HG02623 (cell line): Measurements from ENCODE around the gene C2orf78.
"Not testable (repeated sequence)": the region's sequence is repeated elsewhere in the genome, so short reads cannot be mapped to it uniquely, and the experiment has no call there.

ENCODE experiments used
- ATAC-seq: cut with Tn5 transposase; IDR thresholded peaks from one replicate; pipeline ENCODE4 v1.9.1; 2021; ENCODE audit warnings: moderate library complexity; ENCODE audit not compliant: unreplicated experiment

Gene C2orf78

GRCh38 chr2:73783883-73784282, at the start of gene C2orf78:
C2orf78 (plus strand) TSS chr2:73784183; CDS start chr2:73784310, 127 bp downstream.
- not testable (repeated sequence) for ATAC-seq

- peak; percentile 2 for ATAC-seq
Measured at GRCh38 chr2:73736378-73736777, 47.6 kb upstream of the C2orf78 start.

- ATAC-seq = peak; percentile 97
Measured at GRCh38 chr2:73736855-73737779, 46.9 kb upstream of the C2orf78 start, which contains the start of gene TPRKB. TPRKB (minus strand) TSS chr2:73737345; CDS start chr2:73734569, 2,776 bp downstream.

- ATAC-seq = no peak
Measured at GRCh38 chr2:73739101-73739500, 44.9 kb upstream of the C2orf78 start.

GRCh38 chr2:73740767-73741166, 43.2 kb upstream of the C2orf78 start:
- ATAC-seq = no peak

GRCh38 chr2:73746015-73746876, 37.7 kb upstream of the C2orf78 start:
- ATAC-seq = no peak

GRCh38 chr2:73746877-73747208, 37.1 kb upstream of the C2orf78 start:
- ATAC-seq = no peak

GRCh38 chr2:73749314-73749713, 34.7 kb upstream of the C2orf78 start:
- ATAC-seq = no peak

GRCh38 chr2:73754332-73754731, 29.7 kb upstream of the C2orf78 start:
- not testable (repeated sequence) for ATAC-seq

GRCh38 chr2:73759285-73759764, 24.7 kb upstream of the C2orf78 start:
- no peak for ATAC-seq

- ATAC-seq = no peak
Measured at GRCh38 chr2:73759904-73760303, 24.1 kb upstream of the C2orf78 start.

- ATAC-seq = no peak
Measured at GRCh38 chr2:73762571-73762970, 21.4 kb upstream of the C2orf78 start.

- no peak for ATAC-seq
Measured at GRCh38 chr2:73764945-73765344, 19.0 kb upstream of the C2orf78 start.

GRCh38 chr2:73766349-73766748, 17.6 kb upstream of the C2orf78 start:
- no peak for ATAC-seq

- no peak for ATAC-seq
Measured at GRCh38 chr2:73766994-73767393, 17.0 kb upstream of the C2orf78 start.

GRCh38 chr2:73770725-73771124, 13.3 kb upstream of the C2orf78 start:
- ATAC-seq = no peak

GRCh38 chr2:73772819-73773218, 11.2 kb upstream of the C2orf78 start:
- no peak for ATAC-seq

GRCh38 chr2:73776381-73776780, 7.6 kb upstream of the C2orf78 start:
- ATAC-seq = no peak

- no peak for ATAC-seq
Measured at GRCh38 chr2:73776869-73777519, 7.0 kb upstream of the C2orf78 start.

- not testable (repeated sequence) for ATAC-seq
Measured at GRCh38 chr2:73778867-73779466, 5.0 kb upstream of the C2orf78 start.
